RPMI8226 (cell line): ENCODE measurements around the gene CDSN.

ENCODE experiments used
- DNase-seq: peaks from one replicate; pipeline ENCODE4 v3.0.0-alpha.2; 2015

The CDSN gene

DNA sequence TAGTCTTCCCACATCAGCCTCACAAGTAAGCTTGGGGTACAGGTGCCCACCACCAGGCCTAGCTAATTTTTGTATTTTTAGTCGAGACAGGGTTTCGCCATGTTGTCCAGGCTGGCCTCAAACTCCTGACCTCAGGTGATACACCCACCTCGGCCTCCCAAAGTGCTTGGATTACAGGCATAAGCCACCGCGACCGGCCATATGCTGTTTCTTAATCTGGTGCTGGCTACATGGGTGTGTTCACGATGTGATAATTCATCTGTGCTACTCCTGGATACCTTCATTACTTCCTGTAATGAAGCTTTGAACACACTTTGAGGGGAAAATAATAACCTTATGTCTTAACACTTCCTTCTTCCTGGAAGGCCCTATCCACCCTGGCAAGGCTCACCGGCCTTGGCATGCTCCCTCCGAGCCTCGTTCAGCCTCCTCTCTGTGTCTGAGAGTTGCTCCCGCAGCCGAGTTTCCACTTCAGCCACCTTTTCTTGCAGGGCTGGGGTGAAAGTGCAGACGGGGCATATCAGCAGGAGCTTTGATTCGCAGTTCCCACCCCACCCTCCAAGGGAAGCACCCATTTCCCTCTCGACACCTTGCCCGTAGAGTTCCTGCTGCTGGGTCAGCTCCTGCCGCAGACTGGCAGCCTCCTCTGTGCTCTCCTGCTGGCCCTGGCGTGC lies 24.2 kb upstream of the CDSN start:
- no peak for DNase-seq

DNA sequence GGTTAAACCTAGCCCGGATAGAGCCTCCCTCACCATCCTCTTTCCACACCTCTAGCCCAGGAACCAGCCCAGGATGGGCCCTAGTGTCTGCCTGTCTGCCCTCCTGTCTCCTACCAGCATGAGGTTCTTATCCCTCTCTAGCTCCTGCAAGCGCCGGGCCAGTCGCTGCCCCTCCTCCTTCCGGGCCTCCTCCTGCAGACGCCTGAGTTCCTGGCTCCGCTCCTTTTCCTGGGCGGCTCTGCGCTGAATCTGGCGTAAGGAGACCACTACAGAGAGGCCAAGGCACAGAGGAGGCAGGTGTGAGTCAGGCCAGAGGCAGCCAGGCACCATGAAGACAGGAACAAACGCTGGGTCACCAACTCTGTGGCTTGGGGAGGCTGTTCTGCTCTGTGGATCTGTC lies 22.9 kb upstream of the CDSN start:
- DNase-seq, result no peak

DNA sequence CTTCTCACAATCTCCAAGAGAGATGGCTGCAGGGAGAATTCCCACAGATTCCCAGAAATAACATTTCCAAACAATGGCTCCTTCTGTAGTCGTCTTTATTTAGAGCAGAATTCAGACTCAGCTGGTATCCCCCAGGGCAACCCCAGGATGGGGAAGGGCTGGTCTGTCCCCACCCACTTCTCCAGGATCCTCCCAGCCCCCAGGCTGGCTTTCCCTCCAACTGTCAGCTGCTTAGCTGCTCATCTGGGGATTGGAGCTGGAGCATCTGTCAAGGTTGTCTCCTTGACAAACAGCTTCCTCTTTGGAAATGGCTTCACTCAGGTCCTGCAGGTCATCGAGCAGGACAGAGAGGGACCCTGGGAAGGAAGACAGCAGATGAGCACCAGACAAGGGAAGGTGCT lies 22.1 kb upstream of the CDSN start:
- DNase-seq, result no peak

DNA sequence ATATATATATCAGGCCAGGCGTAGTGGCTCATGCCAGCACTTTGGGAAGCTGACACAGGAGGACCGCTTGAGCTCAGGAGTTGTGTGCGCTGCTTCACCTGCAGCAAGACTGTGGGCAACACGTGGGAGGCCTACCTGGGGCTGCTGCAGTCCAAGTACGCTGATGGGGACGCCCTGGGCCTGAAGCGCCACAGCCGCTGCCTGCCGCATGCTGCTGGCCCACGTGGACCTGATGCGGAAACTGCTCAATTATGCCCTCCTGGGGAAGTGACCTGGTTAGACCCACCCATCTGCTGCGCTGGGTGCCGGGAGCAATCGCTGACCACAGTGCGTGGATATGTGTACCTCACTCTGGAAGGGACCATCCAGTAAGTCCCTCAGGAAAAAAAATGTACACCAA lies 20.4 kb upstream of the CDSN start:
- DNase-seq, result no peak

DNA sequence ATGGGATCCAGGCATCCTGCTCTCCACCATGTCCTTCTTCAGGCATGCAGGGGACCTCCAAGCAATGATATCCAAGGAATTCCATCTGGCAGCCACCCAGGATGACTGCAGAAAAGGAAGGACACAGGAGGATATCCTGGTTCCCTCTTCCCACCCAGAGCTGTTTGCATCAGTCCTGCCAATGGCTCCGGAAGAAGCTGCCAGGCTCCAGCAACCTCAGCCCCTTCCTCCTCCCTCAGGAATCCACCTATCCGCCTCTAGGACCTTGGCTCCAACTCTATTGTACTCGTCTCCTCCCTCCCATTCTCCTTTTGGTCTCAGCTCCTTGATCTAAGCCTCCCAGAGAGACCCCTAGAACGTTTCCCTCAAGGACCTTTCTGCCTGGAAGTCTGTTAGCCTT lies 19.4 kb upstream of the CDSN start:
- no peak for DNase-seq

DNA sequence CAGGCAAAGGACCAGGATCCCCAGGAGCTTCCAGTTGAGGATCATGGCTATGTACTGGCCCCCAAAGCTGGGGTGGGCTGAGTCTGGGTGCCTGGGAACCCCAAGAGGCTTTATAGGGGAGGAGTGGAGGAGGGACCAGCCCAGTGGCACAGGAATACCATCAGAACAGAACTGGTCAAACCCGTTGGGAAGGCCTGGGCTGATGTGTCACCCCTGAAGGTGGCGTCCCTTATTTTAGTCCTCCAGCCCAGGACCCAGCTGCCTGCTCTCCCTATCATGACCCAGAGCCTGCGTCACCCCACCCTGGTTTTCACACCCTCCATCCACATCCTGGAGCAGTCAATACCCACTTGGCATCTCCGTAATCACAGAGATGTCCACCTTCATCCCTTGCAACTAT lies 18.7 kb upstream of the CDSN start, which contains the start of gene PSORS1C2:
PSORS1C2 (minus strand) TSS at position 85 of the 400 bp plus-strand sequence; CDS start at position 45, 40 bp downstream.
- no peak for DNase-seq

DNA sequence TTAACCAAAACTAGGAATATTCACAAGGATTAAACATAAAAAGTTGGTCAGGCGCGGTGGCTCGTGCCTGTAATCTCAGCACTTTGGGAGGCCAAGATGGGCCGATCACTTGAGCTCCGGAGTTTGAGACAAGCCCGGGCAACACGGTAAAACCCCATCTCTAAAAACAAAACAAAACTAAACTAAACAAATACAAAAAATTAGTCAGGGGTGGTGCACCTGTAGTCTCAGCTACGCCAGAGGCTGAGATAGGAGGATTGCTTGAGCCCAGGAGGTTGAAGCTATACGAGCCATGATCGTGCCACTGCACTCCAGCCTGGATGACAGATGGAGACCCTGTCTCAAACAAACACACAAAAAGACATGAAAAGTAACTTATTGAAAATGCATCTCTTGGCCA lies 15.5 kb upstream of the CDSN start:
- DNase-seq, result no peak

DNA sequence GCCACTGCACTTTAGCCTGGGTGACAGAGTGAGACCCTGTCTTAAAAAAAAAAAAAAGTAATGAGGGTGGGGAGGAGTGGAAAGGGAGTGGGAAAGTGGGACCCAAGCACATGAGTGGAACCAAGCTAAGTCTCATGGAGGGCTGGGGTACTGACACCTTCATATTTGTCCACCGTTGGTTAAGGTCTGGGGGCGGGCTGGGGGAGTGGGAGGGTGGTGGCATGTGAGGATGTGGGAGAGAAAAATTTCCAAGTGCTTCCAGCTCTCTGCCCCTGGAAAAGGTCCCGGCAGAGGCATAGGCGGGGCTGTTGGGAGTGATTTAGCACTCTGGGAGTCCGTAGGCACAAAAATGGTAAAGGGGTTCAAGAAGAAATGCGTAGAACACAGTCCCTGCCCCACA lies 12.6 kb upstream of the CDSN start:
- DNase-seq, result no peak

DNA sequence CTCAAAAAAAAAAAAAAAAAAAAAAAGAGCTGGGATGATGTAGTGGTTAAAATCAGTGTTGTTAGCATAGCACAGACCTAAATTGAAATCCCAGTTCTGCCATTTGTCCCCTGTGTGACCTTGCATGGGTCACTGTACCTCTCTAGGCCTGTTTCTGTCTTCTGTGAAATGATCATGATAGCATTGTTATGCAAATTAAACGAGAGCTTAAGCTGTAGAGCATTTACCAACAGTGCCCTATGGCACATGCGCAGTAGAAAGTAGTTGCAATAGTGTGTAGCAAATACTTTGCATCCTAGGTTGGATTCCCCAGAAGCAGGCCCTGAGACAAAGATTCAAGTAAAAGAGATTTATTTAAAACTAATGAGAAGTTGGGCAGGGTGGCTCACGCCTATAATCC lies 11.3 kb upstream of the CDSN start:
- no peak for DNase-seq

DNA sequence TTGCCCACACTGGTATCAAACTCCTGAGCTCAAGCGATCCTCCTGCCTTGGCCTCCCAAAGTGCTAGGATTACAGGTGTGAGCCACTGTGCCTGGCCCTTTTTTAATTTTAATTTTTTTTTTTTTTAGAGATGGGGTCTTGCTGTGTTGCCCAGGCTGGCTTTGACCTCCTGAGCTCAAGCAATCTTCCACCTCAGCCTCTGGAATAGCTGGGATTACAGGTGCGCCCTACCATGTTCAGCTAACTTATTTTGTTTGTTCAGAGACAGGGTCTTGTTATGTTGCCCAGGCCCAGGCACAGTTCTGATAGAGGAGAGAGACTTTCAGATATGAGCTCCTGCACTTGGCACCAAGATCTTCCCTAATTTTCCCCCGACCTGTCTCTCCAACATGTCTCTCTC lies 10.5 kb upstream of the CDSN start:
- no peak for DNase-seq

DNA sequence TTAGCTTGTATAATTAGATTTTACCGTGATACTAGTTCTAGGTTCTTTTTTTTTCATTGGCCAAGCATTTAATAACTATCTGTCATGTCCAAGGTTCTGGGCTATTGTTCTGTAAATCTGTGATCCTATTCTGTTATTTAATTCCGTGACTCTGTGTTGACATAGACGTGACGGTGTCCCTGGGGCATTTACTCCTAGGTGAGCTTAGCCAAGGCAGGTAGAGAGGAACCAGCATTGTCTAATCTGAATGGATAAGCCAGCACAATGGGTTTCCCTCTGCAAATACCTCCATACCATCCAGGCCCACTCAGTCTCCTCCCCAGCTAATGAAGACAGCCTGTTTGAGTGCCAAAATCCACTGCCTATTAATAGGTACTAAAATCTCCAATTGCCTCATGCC lies 8.9 kb upstream of the CDSN start:
- no peak for DNase-seq

DNA sequence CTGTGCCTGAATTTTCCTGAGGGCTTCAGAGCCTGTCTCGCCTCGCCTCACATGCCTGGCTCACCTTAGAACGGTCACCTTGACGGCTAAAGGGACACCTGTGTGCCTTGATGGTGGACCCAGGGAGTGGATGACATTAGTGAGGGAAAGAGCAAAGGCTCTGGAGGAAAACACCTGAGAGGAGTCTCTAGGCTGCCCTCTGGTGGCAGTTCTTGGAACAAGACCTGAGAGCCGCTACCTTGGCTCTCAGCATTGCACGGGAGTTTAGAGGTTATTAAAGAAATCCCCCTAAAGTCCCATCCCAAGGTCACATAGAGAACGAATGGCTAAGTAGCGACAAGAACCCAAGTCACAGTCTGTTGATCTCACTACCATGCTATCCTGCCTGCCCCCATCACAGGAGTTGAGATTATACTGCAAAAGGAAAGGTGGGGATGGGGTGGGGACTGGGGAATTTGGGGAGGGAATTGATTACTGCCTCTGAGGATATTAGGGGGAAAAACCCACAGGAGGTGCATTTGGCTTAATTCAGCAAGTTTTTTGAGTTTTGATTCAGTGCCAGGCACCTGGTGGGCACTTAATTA lies 7.9 kb upstream of the CDSN start:
- DNase-seq, result peak; percentile 88

DNA sequence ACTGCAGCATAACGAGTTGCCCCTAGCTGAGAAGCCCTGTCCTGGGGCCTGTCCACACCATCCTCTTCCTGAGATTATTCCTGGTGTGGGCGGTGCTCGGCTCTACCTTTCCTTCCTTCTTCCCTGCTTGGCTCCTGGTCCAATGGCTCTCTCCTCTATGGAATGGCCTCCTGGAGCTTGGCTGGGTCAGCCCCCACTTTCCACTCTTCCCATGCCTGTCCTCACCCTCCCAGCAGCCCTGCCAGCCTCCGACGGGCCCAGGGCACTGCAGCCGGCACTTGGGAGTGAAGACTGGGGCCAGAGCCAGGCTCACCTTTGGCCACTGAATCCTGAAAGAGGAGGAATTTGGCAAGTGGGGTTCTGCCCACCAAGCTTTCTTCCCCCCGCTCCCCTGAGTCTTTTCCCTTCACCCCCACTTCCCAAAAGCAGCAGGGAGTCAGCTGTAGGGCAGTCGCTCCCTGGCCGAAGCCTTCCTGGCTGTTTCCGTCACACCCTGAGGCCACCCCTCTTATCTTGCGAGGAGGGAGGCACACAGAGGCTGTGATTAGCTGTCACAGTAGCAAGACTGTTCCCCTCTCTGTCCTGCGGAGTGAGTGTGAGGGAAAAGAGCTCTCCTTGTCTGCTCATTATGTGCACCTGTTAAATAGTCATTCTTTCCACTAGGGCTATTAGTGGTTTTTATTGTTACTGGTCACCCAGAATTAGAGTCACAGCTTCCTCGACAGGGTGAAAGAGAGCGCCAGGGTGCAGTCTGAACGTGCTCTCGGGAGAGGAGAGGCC lies 6.3 kb upstream of the CDSN start:
- DNase-seq, result no peak

DNA sequence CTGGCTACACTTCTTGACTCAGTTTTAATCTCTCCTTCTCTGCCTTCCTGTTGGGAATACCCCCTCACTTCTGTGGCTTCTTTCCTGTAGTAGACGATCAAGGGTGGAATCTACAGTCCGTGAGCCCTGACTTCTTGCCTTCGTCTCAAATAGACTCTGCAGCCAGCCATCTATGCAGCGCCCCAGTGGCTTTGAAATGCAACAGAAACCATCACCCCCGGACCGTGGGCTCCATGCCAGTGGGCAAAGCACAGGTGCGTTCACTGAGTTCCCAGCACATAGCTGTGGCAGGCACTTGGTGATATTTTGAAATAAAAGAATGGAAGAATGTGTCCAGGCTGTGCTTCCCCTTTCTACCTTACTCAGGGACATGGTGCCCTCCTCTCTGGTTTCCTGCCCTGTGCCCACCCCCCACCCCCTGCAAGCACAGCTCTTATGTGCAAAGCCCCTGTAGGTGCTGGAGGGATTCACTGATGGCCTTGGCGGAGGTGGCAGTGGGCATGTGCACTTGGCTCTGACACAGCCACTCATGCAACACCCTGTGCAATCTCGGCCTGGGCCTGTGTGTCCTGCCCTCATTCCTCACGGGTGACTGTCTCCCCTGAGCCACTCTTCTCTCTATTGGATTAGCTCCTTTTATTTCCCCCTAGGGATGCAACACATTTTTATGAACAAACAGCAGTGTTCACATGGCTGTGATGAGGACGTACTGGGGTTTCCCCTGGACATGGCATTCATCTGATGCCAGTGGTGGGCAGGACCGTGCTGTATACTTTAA lies 5.5 kb upstream of the CDSN start:
- peak; percentile 94 for DNase-seq

DNA sequence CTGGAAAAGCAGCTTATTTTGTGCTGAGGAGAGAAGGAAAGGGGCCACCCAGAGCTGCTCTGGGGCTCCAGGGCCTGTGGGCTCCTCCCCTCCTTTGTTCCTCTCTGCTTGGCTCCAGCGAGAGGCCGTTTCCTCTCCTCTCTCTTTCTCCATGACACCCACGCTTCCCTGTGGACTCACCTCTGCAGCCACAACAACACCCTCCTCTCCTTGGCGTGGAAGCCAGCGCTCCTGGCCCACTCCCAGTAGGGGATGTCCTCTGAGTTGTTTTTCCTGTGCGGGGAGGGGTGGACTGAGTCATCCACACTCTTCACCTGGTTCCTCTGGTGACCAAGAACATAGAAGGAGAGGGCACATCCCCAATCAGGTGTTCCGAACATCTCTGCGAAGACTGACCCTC lies 4.9 kb upstream of the CDSN start:
- peak; percentile 49 for DNase-seq

DNA sequence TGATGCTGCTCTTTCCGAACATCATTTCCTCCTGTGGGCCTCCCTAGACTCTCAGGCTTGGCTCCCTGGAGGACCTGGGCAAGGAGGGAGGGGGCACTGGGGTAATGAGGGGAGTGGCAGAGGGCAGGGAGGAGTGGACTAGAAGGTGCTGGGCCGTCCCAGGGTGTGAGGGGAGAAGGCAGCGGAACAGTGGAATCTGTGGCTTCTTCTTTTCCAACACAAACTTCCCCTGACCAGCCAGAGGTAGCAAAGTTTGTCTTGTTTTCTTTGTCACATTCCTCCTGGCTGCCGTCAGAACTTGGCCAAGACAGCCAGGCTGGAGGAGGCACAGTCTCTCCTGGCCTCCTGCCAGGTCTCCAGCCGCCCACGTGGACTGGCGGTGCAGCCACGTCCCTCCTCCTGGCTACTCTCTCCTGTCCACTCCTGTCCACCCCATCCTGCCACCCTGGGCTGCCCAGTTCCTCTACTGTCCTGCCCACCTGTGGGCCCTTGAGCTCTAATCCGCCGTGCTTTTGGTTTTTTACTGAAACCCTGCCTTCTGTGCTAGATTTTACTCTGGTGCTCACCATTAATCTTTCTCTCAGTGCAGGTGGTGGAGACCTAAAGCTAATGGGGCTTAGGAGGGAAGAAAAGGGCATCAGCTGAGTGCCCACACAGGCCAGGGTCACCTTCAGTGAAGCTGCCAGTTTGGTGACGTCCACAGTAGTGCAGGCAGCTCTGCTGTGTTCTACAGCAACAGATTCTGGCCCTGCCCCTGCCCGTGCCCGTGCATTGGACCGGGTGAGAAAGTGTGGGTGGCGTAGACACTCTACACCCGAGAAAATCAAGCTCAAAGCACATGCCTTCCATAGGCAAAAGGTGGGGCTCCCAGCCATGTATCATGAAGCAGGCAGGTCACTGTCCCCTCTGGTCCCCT lies 2.8 kb upstream of the CDSN start:
- peak; percentile 82 for DNase-seq

DNA sequence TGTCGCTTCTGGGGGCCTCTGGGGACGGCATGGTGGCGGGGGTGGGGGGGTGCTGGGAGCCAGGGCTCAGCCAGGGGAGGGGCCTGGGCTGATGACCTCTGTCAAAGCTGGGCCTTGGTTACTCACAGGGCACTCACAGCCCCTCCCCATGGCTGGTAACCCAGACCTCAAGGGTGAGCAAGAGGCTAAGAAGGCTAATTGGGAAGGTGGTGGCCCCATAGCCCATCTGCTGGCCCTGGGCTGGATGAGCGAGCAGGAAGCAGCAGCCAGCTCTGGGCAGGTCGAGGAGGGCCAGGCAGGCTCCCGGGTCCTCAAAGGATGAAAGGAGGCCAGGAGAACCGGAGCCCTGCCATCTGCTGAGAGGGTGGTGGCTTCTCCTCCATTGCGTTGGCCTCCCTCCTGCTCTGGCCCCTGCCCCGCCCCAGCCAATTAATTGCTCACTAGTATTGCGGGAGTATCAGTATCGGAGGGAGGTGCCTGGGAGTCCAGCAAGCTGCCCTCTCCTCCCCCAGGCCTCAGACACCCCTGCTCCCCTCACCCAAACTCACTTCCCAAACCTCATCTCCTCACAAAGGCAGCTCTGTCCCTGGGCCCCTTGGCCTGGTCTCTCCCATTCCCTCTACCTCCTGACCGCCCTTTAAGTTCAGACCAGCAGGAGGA lies 1.0 kb upstream of the CDSN start:
- DNase-seq, result no peak

DNA sequence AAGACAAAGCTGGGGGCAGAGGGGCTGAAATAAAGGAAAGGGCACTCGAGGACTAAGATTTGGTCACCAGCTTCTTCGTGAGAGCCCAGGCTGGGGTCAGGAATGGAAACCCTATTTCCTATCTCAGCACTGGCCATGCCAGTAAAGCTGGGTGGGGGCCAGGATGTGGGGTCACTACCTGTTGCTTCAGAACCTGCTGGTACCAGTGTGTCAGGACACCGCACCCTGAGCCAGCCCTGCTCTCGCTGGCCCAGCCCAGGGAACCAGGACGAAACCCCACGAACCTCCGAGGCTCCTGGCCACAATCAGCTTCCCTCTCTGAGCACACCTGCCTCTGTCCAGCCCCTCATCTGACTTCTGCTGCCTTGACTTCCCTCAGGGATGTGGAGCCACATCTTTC lies 2.1 kb downstream of the CDSN start:
- DNase-seq, result no peak

DNA sequence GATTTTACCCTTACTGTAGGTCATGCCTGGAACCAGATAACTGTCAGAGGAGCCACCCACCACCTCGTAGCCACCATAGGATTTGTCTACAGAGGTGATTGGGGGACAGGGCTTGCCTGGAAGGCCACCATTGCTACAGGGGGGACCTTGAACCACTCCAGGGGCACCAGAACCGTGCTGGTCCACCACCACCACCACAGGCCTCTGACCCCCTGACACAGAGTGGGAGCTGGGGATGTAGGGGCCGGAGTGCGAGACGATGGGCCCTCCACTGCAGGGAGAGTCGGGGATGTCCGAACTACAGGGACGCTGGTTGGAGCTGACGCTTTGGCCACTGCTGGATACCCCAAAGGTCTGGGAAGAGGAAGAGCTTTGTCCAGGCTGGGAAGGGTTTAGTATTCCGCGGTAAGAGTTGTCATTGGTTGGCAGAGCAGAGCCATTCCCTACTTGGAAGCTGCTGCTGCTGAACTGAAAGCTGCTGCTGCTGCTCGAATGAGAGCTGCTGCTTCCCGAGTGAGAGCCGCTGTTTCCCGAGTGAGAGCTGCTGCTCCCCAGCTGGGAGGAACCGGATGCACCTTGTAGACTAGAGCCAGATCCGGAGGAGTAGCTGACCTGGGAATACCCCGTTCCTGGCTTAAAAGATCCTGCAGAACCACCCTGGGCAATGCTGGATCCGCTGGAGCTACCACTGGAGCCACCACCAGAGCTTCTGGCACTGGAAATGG lies 3.4 kb downstream of the CDSN start:
- DNase-seq, result no peak

DNA sequence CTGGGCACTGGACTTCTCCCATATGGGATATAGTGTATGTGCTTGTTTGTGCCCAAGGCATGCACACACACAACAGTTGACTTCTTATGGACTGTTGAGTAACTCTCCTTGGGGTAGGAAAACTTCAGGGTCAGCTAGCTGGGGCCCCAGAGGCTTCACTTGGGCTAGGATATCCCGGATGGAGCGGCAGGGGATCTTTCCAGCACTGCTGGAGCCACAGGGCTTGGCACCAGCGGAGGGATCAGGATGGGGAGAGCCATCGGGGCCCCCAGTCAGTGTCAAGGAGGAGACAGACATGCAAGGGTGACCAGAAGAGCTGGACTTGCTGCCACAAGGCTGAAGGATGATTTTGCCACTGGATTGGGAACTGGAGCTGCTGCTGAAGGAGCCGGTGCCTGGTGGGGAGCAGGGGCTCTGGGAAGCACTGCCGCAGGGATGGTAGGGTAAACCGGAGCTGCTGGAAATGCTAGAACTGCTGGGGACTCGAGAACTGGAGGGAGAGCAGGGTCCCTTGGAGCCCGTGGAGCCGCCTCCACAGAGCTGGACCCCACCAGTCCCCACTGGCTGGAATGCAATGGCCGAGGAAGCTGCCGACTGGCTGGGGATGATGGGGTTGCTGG lies 4.2 kb downstream of the CDSN start:
- no peak for DNase-seq
